ENCODE results near the gene NFKB2. TPM values are rescaled to one million over a fixed set of nuclear protein-coding genes. Genes with fewer than 3 reads are reported as not detected.

Gene NFKB2
- total RNA-seq, 2 donors from 2014 or later, result 22.5 to 40.4 TPM

GRCh38 chr10:102375867-102376266 lies 19.6 kb upstream of the NFKB2 start:
- TF ChIP-seq CTCF (IDR thresholded peaks at IDR 0.05) (no peak), POLR2AphosphoS5 (IDR thresholded peaks at IDR 0.05) (no peak), POLR2A (IDR thresholded peaks at IDR 0.05) (no peak)

DNA sequence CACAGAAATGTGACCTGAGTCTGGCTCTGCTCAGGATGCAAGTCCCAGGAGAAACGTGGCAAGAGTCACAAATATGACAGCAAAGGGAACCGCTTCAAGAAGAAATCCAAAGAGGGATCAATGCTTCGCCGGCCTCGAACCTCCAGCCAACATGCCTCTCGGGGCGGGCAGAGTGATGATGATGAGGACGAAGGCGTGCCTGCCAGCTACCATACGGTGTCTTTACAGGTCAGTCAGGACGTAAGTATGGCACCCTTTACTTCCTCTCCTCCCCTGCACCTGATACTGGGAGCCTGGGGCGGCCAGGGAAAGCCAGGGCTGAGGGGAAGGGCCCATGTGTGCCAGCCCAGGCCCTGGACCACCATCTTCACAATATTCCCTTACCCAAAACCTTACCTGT lies 18.6 kb upstream of the NFKB2 start:
- Histone ChIP-seq H3K4me1 (replicated peaks) (no peaks in the 10 kb centered on the region), H3K27me3 (replicated peaks; ENCODE audit: insufficient read depth) (no peaks in the 10 kb centered on the region), H3K9me3 (no peaks in the 10 kb centered on the region), H3K4me3 (no peak overlapping the region), H3K36me3 (peaks cover 8 to 18% of the 10 kb centered on the region in 2 donors), H3K27ac (no peak overlapping the region)
- DNase-seq (ENCODE audit: low spot score), result no peak
- WGBS, result 96% methylated on average over 12 of the region's 12 CpGs
- TF ChIP-seq CTCF (IDR thresholded peaks at IDR 0.05), result no peak
- no peak for TF ChIP-seq POLR2A (IDR thresholded peaks at IDR 0.05)
- TF ChIP-seq POLR2AphosphoS5 (IDR thresholded peaks at IDR 0.05), result no peak
- intact Hi-C loops (cut with DNase I), result no loop called here

More at GRCh38 chr10:102375867-102376266, 19.6 kb upstream of the NFKB2 start:
- no peaks in the 10 kb centered on the region for H3K4me1 ChIP-seq (replicated peaks)
- 94% methylated on average over 2 of the region's 2 CpGs for WGBS
- no peak overlapping the region for H3K27ac ChIP-seq
- peaks cover 11 to 21% of the 10 kb centered on the region in 2 donors for H3K36me3 ChIP-seq
- H3K9me3 ChIP-seq, result no peaks in the 10 kb centered on the region
- intact Hi-C loops (cut with DNase I), result no loop called here
- no peak for DNase-seq (ENCODE audit: low spot score)
- H3K4me3 ChIP-seq, result no peak overlapping the region
- H3K27me3 ChIP-seq (replicated peaks; ENCODE audit: insufficient read depth), result no peaks in the 10 kb centered on the region

GRCh38 chr10:102379383-102379782 lies 16.1 kb upstream of the NFKB2 start:
- H3K4me1 ChIP-seq (replicated peaks), result no peaks in the 10 kb centered on the region
- H3K4me3 ChIP-seq, result no peak overlapping the region
- WGBS, result 92% methylated on average over 6 of the region's 6 CpGs
- no peak overlapping the region for H3K27ac ChIP-seq
- H3K9me3 ChIP-seq, result no peaks in the 10 kb centered on the region
- H3K27me3 ChIP-seq (replicated peaks; ENCODE audit: insufficient read depth), result no peaks in the 10 kb centered on the region
- DNase-seq (ENCODE audit: low spot score), result no peak
- peaks cover 8 to 29% of the 10 kb centered on the region in 2 donors for H3K36me3 ChIP-seq
- intact Hi-C loops (cut with DNase I), result no loop called here
- TF ChIP-seq CTCF (IDR thresholded peaks at IDR 0.05), result no peak
- TF ChIP-seq POLR2A (IDR thresholded peaks at IDR 0.05), result no peak
- TF ChIP-seq POLR2AphosphoS5 (IDR thresholded peaks at IDR 0.05), result no peak

DNA sequence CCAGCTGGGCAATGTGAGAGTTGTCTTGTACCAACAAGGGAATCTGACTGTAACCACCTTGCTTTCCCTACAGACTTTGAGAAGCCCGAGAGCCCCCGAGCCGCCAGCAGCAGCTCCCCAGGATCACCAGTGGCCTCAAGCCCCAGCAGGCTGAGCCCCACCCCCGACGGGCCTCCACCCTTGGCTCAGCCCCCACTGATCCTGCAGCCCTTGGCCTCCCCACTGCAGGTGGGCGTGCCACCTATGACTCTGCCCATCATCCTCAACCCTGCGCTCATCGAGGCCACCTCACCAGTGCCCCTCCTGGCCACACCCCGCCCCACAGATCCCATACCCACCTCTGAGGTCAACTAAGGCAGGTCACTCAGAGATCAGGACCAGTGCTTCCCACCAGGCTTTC lies 13.5 kb upstream of the NFKB2 start:
- H3K27me3 ChIP-seq (replicated peaks; ENCODE audit: insufficient read depth), result no peaks in the 10 kb centered on the region
- no peak overlapping the region for H3K27ac ChIP-seq
- no peaks in the 10 kb centered on the region for H3K9me3 ChIP-seq
- intact Hi-C loops (cut with DNase I), result no loop called here
- peaks cover 8 to 29% of the 10 kb centered on the region in 2 donors for H3K36me3 ChIP-seq
- H3K4me3 ChIP-seq, result no peak overlapping the region
- no peaks in the 10 kb centered on the region for H3K4me1 ChIP-seq (replicated peaks)
- TF ChIP-seq POLR2A (IDR thresholded peaks at IDR 0.05) (no peak), CTCF (IDR thresholded peaks at IDR 0.05) (no peak), POLR2AphosphoS5 (IDR thresholded peaks at IDR 0.05) (no peak)
- 85% methylated on average over 9 of the region's 9 CpGs for WGBS
- no peak for DNase-seq (ENCODE audit: low spot score)

DNA sequence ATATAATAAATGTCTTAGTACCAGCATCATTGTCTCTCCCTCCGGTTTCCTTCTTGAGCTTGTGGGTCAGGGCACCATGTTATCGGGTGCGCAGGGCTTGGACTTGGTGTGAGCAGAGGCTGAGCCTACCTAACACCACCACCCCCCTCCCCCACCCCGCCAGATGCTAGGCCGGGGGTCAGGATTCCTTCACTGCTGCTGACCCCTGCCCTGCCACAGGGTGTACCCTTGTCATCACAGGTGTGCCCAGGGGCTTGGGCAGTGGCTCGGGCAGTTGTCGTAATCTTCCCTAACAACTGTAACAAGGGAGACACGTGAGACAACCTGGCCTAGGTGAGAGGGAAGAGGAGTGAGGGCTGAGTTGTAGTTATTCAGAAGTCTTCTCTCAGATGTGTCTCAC lies 12.6 kb upstream of the NFKB2 start:
- 96% methylated on average over 8 of the region's 8 CpGs for WGBS
- TF ChIP-seq POLR2A (IDR thresholded peaks at IDR 0.05), result no peak
- TF ChIP-seq POLR2AphosphoS5 (IDR thresholded peaks at IDR 0.05), result no peak
- TF ChIP-seq CTCF (IDR thresholded peaks at IDR 0.05), result no peak
- peaks cover 8 to 29% of the 10 kb centered on the region in 2 donors for H3K36me3 ChIP-seq

More for the DNA sequence above, 12.6 kb upstream of the NFKB2 start:
- Histone ChIP-seq H3K4me1 (replicated peaks) (no peaks in the 10 kb centered on the region), H3K9me3 (no peaks in the 10 kb centered on the region), H3K4me3 (no peak overlapping the region), H3K27ac (no peak overlapping the region), H3K27me3 (replicated peaks; ENCODE audit: insufficient read depth) (no peaks in the 10 kb centered on the region)
- intact Hi-C loops (cut with DNase I), result no loop called here
- DNase-seq (ENCODE audit: low spot score), result no peak
